ENCODE results near the gene PLCL1.
"Not testable (repeated sequence)": the region's sequence is repeated elsewhere in the genome, so short reads cannot be mapped to it uniquely, and the experiment has no call there.

The PLCL1 gene

GRCh38 chr2:197810016-197810415, 5.6 kb downstream of the PLCL1 start:
- no peak for DNase-seq (ENCODE audit: low read depth)

DNA sequence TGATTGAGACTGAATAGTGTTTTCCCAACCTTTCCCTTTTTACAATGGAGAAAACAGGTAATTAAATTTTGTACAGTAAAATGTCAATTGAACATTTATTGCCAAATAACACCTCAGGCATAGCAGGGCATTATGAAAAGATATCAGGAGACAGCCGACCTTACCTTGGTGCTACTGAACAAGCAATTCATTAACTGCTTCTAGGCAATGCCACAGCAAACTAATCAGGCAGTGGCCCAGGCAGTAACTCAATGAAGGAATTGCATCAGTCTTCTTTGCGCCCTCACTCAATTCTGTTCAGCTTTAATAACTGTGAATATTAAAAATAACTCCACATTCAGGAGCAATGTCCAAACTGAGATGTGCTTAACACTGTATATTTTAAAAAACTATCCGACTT, 6.1 kb downstream of the PLCL1 start:
- DNase-seq (ENCODE audit: low read depth) = no peak

- DNase-seq (ENCODE audit: low read depth) = no peak
These were observed 8.8 kb downstream of the PLCL1 start for GRCh38 chr2:197813093-197813787.

DNA sequence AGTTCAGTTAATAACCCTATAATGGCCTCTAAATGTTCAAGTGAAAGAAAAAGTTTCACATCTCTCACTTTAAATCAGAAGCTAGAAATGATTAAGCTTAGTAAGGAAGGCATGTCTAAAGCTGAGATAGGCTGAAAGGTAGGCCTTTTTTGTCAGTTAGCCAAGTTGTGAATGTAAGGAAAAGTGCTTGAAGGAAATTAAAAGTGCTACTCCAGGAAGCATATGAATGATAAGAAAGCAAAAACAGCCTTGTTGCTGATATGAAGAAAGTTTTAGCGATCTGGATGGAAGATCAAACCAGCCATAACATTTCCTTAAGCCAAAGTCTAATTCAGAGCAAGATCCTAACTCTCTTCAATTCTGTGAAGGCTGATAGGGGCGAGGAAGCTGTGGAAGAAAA, 10.1 kb downstream of the PLCL1 start:
- no peak for DNase-seq (ENCODE audit: low read depth)

DNA sequence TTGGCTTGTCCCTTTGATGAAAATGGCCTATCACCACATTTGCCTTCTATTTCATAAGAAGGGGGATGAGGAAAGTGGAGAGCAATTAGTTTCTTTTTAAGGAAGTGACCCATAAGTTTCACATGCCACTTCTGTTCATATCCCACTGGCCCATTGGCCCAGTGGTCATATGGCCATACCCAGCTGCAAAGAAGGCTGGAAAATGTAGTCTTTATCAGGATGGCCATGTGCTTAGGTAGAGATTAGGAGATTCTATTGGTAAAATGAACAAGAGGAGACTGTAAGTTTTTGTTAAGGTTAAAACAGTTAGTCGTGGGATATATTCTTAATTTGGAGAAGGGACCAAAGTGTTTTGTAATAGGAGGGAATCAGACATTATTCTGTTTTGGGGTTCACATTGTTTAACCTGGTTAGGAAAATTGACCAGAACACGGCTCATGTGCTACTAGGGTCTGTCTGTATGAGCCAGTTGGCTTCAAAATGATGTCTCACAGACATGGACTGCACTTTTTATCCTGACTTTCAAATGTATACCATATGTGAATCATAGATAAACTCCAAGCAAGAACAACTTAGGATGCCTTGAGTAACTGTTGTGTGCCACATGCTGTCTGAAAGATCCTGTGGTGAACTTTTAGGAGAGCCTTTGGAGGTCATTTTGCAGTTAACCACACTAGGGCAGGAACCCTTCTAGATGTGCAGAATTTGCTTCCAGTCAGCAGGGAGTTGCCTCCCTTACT, 17.3 kb downstream of the PLCL1 start:
- DNase-seq (ENCODE audit: low read depth) = no peak

- no peak for DNase-seq (ENCODE audit: low read depth)
These were observed 17.9 kb downstream of the PLCL1 start for GRCh38 chr2:197822333-197822732.

DNA sequence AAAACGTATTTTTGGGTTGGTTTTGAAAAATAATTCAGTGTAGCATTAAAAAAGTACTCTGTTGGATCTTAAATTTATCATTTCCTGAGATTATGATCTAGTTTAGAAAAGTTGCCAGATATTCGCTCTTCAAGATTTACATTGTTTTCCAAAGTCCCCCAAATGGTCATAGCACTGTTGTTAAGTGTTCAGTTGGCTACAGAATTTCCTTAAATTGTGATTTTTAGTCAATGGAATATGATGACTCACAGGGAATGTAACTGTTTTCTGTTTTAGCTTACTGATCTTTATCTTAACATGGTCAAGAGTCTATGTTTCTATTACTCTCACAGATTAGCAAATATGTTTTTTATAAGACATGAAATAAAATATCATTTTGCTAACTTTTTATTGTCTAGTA, 23.2 kb downstream of the PLCL1 start:
- no peak for DNase-seq (ENCODE audit: low read depth)

- DNase-seq (ENCODE audit: low read depth) = no peak
These were observed 24.2 kb downstream of the PLCL1 start for GRCh38 chr2:197828464-197829135.

- DNase-seq (ENCODE audit: low read depth) = not testable (repeated sequence)
These were observed 30.4 kb downstream of the PLCL1 start for GRCh38 chr2:197834771-197835170.

GRCh38 chr2:197835293-197835692, 30.9 kb downstream of the PLCL1 start:
- DNase-seq (ENCODE audit: low read depth) = no peak

DNA sequence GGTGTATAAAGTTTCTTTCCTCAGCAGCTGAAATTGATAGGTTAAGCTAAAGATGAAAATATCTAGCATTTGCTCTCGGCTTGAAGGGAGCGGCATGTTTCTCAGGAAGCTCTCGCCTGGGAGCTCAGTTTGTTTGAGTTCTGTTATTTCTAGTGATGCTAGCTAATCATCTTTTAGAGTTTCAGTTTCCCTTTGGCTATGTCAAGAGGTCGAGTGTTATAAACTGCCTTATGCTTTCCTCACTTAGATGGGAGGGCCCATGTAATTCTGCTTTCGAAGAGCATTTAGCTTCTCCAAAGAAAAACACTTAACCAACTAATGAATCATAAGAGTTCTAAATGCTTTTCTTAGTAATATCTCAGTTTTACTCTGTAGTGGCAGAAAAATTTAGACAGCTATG, 33.6 kb downstream of the PLCL1 start:
- no peak for DNase-seq (ENCODE audit: low read depth)

- no peak for DNase-seq (ENCODE audit: low read depth)
These were observed 34.2 kb downstream of the PLCL1 start for GRCh38 chr2:197838579-197838978.

GRCh38 chr2:197839327-197839726, 34.9 kb downstream of the PLCL1 start:
- DNase-seq (ENCODE audit: low read depth) = no peak

GRCh38 chr2:197839856-197840255, 35.5 kb downstream of the PLCL1 start:
- no peak for DNase-seq (ENCODE audit: low read depth)

DNA sequence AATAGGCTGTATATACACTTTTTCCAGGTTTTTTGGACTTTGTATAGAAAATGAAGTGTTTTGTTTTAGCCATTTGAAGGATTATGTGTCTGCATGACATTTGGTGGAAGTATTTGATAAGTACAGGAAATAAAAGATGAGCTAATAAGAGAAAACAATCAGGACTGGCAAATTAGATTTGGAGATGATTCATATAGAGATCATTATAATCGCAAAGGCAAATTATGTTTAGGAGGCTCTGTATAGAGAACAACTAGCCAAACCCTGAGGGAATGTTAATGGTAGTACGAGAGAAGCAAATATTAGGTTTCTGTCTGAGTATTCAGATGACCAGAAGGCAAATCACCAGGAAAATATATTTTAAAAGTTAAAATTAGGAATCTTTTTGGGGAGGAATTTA, 41.7 kb downstream of the PLCL1 start:
- DNase-seq (ENCODE audit: low read depth) = no peak

DNA sequence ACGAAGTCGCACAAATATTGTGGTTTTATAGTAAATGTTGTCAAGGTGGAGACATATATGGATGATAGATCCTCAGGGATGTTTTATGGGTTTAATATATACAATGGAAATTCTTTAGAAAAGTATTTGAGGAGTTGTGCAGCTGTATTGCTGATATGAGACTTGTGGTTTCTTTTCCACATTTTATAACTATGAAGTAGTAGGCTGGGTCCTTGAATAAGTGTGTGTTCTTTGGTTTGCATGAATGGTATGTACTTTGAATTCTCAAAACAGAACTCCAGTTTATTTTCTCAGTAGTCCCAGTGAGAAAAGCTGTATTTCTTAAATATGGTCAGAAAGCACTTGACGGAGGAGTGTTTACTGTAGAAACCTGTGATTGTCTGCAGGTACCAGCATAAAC, 42.4 kb downstream of the PLCL1 start:
- no peak for DNase-seq (ENCODE audit: low read depth)

DNA sequence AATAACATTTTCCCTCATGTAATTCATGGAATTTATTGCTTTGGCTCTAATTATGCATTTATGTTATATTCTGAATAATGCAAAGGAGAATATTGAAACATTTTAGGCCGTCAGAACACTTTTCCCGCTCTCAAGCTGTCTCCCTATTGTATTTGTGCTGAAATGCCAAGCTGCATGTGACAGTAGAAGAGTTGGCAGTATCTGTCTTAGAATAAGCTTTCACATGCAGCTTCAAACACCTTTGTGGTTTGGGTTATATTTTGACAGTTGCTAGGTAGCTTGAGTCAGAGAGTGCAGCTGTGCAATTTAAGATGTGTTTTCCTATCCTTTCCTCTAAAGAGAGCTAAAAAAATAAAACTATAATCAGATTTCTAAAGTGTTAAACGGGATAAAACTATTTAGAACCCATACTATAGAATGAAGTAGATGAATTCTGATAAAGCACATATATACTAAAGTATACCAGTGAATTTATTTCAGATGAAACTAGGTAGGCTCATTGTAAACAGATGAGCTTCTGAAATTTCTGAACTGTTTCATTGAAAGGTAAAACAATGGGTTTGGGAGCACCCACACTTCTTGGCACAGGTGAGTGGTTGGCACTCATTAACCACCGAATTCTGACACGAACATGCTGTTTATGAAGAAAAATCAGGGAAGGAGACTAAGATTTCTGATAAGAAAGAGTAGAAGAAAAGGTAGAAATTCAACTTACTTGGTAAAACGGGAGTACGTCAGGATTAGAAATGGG, 43.4 kb downstream of the PLCL1 start:
- DNase-seq (ENCODE audit: low read depth) = no peak

- DNase-seq (ENCODE audit: low read depth) = no peak
These were observed 44.2 kb downstream of the PLCL1 start for GRCh38 chr2:197848602-197849001.

DNA sequence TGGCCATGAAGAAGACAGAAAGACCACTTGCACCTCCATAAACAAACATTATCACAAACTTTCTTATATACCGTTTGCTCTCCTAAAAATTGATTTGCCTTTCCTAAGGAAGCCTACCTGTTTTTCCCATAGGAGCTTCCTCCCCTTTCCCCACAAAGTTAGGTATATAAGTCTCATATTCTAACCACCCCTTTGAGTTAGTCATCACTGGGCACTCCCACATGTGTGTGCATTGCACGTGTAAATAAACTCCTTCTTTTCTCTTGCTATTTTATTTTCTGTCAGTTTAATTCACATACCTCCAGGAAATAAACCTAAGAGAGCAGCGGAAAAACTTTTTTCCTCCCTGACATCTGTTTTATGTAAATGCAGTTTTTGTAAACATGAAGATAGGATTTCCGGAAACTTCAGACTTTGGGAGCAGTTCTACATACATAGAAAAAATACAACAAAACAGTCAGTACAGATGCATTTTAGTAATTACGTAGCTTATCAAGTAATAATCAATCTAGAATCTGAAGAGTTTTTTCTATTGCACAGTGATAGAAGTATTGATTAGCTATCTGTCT, 46.6 kb downstream of the PLCL1 start:
- no peak for DNase-seq (ENCODE audit: low read depth)

DNA sequence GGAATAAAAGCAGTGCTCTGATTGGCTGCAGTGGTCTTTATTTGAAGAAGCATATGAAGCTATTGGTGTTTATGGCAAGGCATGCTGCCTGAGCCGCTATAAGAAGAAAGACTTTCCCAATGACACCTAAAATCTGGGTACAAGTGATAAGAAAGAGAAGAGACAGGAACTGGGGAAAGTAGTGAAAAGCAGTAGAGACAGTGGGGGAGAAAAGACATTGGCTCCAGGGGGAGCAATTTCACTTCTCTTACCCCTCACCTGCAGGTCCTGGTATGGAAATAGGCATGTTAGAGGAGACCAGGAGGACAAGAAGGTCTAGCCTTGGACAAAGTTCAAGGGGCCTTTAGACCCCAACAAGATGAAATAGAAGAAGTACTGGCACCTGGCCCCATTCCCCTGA, 47.1 kb downstream of the PLCL1 start:
- no peak for DNase-seq (ENCODE audit: low read depth)

DNA sequence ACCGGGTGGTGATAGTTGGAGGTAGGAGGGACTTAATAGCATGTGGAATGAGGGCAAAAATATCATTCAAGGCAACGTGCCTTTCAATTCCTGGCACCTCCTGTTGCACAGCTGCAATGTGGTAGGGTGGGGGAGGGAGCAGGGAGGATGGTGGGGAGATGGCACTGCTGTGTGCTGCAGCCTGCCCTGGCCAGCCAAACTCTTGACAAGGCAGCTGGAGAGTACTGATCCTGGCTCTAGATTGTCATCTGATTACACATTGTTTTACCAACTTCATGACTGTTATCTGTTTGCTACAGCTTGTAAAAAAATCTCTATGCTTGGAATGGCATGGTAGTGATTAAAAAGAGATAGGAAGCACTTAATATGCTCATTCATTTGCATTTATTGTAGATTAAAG, 47.7 kb downstream of the PLCL1 start:
- no peak for DNase-seq (ENCODE audit: low read depth)

DNA sequence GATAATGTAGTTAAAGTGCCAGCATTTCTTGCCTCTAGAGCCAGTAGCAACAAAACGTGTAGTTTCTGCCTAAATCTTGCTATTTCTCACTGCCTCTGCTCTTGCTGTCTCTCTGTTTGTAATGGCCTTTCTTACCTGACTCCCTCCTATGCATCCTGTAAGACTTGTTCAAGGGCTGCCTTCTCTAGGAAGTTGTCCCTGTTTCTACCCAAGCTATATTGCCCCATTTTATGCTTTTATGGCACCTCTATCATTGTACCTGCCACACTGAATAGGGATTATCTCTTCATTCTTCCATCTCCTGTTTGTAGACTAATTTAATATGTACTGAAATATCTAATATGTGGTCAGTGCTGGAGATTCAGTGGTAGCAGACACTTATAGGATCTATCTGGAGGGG, 49.2 kb downstream of the PLCL1 start:
- DNase-seq (ENCODE audit: low read depth) = no peak

Measured in activated T-helper 9 cell treated with anti-CD3 and anti-CD28 coated beads, Interleukin-2, amount 50 U/mL, for 16 hours (primary cell).